ENCODE results near the gene CASP9. TPM values are rescaled to one million over a fixed set of nuclear protein-coding genes. Genes with fewer than 3 reads are reported as not detected.

Gene CASP9
- total RNA-seq, 1 experiment from 2014 or later: 13.5 TPM

DNA sequence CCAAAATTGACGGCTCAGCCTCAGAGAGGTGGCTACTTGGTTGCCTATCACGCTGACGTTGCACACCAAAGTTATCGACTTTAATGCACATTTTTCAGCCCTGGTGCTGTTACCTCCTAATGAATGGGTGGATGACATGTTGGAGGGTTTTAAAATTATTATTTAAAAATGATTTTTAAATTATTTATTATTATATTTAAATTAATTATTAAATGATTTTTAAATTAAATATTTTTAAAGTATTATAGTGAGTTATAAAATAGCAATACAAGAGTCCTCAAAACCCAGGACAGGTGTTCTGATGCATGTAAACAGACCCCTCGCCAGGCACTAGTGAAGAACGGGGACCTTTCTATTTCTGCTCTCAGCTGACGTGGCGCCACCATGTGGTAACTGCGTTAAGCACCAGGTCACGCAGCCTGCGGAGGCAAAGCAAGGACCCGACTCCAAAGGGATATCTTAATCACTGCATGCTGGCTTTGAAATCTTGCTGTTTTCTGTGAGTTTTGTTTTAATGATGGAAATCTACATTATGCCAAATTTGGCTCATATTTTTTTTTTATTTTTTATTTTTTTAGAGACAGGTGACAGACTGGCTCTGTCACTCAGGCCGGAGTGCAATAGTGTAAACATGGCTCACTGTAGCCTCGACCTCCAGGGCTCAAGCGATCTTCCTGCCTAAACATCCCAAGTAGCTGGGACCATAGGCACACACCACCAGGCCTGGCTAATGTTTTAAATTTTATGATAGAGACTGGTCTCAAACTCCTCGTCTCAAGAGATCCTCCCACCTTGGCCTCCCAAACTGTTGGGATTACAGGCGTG, 22.6 kb downstream of the CASP9 start:
- H3K9me3 Mint-ChIP-seq: peaks cover 4% of the 10 kb centered on the region
- peaks cover 12% of the 10 kb centered on the region for H3K36me3 Mint-ChIP-seq
- H3K4me3 Mint-ChIP-seq: no peak overlapping the region
- POLR2A ChIA-PET: no interaction called here
- peaks cover 11% of the 10 kb centered on the region for H3K4me1 Mint-ChIP-seq
- no peak overlapping the region for H3K27ac Mint-ChIP-seq
- ATAC-seq (peak; percentile 93), DNase-seq (ENCODE audit: low spot score) (peak; percentile 88)
- H3K27me3 Mint-ChIP-seq (ENCODE audit: low read depth): no peaks in the 10 kb centered on the region
- TF ChIP-seq, protein P1, sequence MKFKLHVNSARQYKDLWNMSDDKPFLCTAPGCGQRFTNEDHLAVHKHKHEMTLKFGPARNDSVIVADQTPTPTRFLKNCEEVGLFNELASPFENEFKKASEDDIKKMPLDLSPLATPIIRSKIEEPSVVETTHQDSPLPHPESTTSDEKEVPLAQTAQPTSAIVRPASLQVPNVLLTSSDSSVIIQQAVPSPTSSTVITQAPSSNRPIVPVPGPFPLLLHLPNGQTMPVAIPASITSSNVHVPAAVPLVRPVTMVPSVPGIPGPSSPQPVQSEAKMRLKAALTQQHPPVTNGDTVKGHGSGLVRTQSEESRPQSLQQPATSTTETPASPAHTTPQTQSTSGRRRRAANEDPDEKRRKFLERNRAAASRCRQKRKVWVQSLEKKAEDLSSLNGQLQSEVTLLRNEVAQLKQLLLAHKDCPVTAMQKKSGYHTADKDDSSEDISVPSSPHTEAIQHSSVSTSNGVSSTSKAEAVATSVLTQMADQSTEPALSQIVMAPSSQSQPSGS (CRISPR knock-in tag; IDR thresholded peaks at IDR 0.05; ENCODE audit: borderline replicate concordance, low read depth): no peak
- TF ChIP-seq HMGA2 (CRISPR knock-in tag; IDR thresholded peaks at IDR 0.05): peak; percentile 100
- TF ChIP-seq CTCF (IDR thresholded peaks at IDR 0.05): peak; percentile 68; the same call in 1 of the 2 replicates
- CTCF ChIA-PET: interaction anchor here (0.7 to 1.0 kb wide), 2 partner anchors 177 to 178 kb away, joined by 3 read pairs; no protein-coding TSS in a partner anchor

DNA sequence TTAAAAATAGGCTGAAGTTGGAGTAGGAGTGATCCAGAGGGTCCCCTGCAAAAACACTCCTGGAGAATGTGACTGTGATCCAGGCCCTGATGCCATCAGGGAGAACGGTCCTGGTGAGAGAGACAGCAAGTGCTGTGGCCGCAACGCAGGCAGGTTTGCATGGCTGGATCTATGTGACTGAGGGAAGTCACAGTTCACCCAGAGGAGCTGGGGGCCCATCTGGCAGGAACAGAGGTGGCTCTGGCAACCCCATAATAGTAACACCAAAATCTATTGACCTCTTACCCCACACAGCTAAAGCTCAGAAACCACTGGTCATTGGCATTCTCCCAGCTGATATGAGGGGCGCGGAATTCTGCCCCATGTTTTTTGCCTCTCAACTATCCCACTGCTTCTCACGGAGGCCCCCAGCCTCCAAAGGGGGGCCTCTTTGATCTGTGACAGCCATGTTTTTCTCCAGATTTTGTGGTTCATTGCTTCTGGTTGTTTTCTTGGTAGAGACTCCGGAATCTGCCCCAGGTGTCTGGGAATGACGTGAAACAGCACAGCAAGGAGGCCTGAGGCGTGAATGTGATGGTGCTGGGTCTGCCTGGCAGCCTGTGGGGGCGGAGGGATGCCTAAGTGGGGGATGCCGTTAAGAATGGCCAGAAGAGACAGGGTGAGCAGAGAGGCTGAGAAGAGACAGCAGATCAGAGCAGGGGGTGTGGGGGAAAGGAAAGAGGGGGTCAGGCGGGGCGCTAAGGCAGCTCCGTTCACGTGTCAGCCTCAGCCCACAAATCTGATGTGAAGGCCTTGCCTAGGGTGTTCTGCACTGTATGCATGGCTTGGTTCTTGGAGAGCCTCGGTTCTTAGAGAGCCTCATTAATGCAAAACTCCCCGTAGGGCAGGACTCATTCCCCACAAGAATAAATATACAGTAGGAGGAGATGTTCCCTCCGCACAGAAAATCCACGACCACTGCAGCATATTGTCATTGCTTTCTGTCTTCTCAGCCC, 23.5 kb downstream of the CASP9 start:
- peaks cover 20% of the 10 kb centered on the region for H3K4me1 Mint-ChIP-seq
- H3K9me3 Mint-ChIP-seq: peaks cover 4% of the 10 kb centered on the region
- peak overlapping the region; percentile 49; the same call in 1 of the 2 replicates for H3K27ac Mint-ChIP-seq
- CTCF ChIA-PET: interaction anchor here (1.0 kb wide), 2 partner anchors 176 to 177 kb away, joined by 3 read pairs; no protein-coding TSS in a partner anchor
- H3K4me3 Mint-ChIP-seq: no peak overlapping the region
- peaks cover 15% of the 10 kb centered on the region for H3K36me3 Mint-ChIP-seq
- H3K27me3 Mint-ChIP-seq (ENCODE audit: low read depth): no peaks in the 10 kb centered on the region
- DNase-seq (ENCODE audit: low spot score): no peak
- no peak for ATAC-seq
- POLR2A ChIA-PET: no interaction called here
- TF ChIP-seq SOX15 (CRISPR knock-in tag; IDR thresholded peaks at IDR 0.05) (no peak), ZNF263 (CRISPR knock-in tag; IDR thresholded peaks at IDR 0.05; ENCODE audit: low read depth) (no peak), ZNF219 (CRISPR knock-in tag; IDR thresholded peaks at IDR 0.05; ENCODE audit: borderline replicate concordance) (no peak), GRHL2 (CRISPR knock-in tag; IDR thresholded peaks at IDR 0.05; ENCODE audit: insufficient replicate concordance, severe bottlenecking) (no peak), FOXK1 (CRISPR knock-in tag; IDR thresholded peaks at IDR 0.05) (no peak), PRDM15 (CRISPR knock-in tag; IDR thresholded peaks at IDR 0.05) (no peak), OVOL2 (CRISPR knock-in tag; IDR thresholded peaks at IDR 0.05; ENCODE audit: borderline replicate concordance) (no peak), ZBTB21 (CRISPR knock-in tag; IDR thresholded peaks at IDR 0.05; ENCODE audit: borderline replicate concordance) (no peak), ZNF281 (CRISPR knock-in tag; IDR thresholded peaks at IDR 0.05) (no peak)
- TF ChIP-seq, protein P2, sequence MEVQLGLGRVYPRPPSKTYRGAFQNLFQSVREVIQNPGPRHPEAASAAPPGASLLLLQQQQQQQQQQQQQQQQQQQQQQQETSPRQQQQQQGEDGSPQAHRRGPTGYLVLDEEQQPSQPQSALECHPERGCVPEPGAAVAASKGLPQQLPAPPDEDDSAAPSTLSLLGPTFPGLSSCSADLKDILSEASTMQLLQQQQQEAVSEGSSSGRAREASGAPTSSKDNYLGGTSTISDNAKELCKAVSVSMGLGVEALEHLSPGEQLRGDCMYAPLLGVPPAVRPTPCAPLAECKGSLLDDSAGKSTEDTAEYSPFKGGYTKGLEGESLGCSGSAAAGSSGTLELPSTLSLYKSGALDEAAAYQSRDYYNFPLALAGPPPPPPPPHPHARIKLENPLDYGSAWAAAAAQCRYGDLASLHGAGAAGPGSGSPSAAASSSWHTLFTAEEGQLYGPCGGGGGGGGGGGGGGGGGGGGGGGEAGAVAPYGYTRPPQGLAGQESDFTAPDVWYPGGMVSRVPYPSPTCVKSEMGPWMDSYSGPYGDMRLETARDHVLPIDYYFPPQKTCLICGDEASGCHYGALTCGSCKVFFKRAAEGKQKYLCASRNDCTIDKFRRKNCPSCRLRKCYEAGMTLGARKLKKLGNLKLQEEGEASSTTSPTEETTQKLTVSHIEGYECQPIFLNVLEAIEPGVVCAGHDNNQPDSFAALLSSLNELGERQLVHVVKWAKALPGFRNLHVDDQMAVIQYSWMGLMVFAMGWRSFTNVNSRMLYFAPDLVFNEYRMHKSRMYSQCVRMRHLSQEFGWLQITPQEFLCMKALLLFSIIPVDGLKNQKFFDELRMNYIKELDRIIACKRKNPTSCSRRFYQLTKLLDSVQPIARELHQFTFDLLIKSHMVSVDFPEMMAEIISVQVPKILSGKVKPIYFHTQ (CRISPR knock-in tag; IDR thresholded peaks at IDR 0.05): no peak
- TF ChIP-seq, protein P3, sequence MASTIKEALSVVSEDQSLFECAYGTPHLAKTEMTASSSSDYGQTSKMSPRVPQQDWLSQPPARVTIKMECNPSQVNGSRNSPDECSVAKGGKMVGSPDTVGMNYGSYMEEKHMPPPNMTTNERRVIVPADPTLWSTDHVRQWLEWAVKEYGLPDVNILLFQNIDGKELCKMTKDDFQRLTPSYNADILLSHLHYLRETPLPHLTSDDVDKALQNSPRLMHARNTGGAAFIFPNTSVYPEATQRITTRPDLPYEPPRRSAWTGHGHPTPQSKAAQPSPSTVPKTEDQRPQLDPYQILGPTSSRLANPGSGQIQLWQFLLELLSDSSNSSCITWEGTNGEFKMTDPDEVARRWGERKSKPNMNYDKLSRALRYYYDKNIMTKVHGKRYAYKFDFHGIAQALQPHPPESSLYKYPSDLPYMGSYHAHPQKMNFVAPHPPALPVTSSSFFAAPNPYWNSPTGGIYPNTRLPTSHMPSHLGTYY (CRISPR knock-in tag; IDR thresholded peaks at IDR 0.05): no peak
